Activated CD8-positive, alpha-beta memory T cell treated with anti-CD3 and anti-CD28 coated beads, Interleukin-2, amount 50 U/mL, for 4 hours (primary cell): ENCODE data around the gene C1orf232.

Source experiments
- DNase-seq: peaks from one replicate; pipeline ENCODE4 v3.0.0-alpha.2; 2020

C1orf232 gene

DNA sequence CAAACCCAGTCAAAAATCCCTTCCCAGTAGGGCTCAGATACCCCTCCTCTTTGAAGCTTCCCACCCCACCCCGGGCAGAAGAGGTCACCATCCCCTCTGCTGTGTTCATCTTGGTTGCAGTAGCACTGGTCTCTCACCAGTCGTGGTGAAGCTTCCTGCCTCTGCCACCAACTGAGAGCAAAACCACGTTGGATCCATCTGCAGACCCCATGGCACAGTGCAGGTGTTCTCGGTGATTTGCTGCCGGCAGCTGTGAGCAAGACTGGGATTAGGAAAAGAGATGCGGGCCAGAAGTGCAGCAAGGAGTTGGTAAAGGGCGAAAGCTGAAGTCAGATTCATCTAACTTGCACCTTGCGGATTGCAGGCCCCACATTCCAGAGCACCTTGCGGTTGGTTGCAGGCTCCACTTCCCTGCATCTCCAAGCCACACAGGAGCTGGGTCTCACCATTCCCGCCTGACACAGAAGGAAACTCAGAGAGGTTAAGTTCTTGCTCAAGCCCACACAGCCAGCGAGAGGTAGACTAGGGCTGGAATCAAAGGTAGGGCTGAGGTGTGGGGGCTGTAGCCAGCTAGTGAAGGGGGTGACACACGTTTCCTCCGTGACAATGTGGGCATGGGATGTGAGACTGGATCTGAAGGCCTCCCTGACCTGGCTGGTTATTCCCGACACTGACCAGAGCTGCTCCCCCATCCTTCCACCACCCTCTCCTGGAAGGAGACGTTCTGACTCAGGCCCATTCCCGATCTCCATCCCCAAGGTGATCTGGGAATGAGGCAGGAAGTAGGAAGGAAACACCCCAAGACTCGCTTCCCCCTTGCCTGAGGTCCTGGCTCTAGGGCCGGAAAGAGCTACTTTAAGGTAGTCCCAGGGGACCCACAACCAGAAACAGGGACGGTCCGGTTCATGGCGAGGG lies 13.1 kb downstream of the C1orf232 start:
- no peak for DNase-seq

DNA sequence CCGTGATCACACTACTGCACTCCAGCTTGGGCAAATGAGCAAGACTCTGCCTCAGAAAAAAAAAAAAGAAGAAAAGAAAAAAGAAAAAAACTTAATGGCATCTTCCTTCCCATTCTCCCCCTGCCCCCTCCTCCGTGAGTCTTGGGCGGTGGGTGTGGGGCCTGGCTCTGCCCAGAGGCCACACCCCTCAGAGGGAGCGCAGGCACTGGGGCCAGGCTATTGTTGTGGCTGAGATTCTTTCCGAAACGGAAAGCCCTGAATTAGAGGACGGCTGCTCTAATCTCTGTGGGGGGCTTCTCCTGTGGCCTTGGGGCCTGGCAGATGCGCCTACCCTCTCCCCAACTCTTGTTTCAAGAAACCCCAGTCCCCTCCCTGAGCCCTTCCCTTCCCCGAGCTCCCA lies 14.0 kb downstream of the C1orf232 start:
- DNase-seq, result no peak

DNA sequence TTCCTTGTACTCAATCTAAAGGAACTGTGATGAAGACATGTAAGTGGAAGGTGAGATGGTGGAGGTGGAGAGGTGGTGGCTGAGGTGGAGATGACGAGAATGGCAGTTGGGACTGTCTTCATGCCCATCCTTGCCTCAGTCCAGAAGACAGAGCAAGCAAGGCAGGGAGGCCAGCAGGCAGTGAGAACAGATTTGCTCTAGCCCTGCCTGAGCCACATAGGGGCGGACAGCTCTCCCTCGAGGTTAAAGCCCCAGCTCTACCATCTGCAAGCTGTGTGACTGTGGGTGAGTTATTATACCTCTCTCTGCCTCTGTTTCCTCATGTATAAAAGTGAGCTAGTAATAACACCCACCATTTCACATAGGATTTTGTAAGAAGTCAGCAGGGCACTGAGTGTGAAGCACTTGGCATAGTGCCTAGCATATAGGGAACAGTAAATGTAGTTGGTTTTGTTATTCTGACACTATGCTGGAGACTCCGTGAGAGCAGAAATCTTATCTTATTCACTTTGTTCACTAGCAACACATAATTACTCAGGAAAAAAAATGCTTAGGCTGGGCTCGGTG lies 14.7 kb downstream of the C1orf232 start:
- no peak for DNase-seq

DNA sequence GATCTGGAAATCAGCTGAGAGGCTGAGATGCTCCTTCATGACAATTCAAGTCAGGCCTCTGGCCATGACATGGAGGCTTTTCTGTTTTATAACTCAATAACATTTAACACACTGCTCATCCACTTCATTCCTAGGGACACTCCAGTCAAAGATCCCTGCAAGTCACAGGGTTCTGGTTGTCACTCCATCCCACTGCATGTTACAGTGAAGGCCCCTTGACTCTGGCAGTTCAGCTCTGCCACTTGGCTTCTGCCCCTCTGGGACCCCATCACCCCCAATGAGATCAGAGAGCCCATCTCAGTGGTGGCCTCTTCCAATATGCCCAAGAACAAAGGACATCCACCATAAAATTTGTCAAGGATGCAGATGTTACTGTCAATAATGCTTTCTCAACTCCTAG lies 19.9 kb downstream of the C1orf232 start:
- no peak for DNase-seq

DNA sequence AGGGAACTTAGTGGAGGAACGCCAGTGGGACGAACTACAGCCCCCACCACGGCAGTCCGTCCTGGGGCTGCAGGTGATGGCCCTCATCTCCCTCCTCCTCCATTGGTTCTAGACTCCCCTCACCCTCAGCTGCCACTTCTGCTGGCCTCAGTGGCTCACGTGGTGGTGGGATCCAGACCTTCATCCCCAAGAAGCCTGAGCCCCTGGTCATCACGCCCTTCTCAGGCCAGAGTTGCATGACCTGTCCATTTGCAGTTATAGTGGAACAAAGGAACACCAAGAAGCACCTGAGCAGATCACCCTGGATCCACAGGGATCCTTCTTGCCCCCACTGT lies 22.8 kb downstream of the C1orf232 start:
- no peak for DNase-seq

DNA sequence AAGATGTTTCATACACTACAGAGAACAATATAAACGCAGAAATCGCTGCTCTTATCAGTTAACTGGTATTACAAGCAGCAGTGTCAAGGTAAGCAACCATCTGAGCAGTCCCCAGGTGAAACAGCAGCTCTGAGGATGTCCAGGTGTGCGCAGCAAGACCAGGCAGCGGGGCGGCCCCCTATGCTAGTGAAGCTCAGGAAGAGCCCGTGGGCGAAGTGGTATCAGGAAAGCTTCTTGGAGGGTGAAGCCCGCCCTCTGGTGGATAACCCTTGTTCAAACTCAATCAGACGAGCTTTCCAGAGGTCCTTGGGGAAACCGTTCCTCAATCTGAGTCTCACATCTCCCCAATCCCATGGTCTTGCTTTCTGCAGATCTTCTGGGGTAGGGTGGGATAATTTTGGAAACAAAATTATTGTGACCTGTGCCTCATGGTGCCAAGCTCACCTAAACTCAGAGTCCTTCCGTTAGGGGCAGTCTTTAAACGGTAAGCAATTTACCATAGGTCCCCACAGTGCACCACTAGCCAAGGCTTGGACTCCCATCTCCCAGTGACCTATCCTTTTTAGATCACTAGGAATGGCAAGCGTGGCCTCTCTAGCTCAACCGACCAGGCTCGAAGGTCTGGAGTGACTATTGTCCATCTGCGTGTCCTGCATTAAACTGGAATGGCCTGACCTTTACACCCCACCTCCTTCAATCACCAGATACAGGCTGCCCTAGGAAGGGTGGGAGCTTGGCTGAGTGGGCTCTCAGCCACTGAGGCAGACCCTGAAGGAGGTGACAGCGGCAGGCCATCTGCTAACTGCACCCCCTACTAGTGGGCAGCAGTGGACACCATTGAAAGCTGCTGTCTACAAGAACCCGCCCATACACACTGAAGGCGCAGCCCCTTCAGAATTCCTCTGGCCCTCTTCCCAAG lies 23.5 kb downstream of the C1orf232 start:
- DNase-seq, result peak; percentile 83

DNA sequence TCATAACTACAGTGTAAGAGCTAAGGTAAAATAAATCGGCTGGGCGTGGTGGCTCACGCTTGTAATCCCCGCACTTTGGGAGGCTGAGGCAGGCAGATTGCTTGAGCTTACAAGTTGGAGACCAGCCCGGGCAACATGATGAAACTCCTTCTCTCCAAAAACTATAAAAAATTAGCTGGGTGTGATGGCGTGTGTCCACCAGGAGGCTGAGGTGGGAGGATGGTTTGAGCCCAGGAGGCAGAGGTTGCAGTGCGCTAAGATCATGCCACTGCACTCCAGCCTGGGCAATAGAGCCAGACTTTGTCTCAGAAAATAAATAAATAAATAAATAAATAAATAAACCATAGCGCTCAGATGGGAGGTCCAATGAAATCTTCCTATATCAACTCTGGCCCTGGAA lies 26.6 kb downstream of the C1orf232 start:
- DNase-seq, result no peak

DNA sequence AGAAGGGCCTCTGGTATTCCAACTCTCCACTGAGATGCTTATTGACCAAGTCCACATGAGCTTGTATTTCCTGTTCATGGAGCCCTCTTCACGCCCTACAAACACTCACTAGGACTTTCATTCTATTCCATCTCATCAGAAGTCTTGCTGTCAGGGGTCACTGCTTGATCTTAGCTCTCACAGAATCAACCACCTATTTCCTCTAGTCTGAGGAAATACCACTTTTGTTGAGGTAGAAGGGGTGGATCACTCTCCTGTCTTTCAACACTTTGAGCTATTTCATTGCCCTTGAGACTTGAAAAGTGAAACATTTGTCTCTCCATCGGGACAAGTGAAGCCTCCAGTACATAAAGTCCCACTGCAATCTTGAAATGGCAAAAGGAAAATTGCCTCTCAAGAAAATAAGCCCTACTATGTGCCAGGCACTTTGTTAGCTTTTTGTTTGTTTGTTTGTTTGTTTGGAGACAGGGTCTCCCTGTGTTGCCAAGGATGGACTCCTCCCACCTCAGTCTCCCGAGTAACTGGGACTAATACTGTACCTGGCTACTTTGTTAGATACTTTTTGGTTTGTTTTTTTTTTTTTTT lies 29.7 kb downstream of the C1orf232 start:
- no peak for DNase-seq

DNA sequence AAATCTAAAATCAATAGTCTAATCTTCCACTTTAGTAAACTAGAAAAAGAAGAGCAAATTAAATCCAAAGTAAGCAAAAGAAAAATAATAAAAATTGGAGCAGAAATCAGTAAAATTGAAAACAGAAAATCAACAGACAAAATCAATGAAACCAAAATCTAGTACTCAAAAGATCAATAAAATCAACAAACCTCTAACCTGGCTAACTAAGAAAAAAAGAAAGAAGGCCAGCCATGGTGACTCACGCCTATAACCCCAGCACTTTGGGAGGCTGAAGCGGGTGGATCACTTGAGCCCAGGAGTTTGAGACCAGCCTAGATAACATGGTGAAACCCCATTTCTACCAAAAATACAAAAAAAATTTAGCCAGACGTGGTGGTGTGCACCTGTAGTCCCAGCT lies 34.3 kb downstream of the C1orf232 start:
- DNase-seq, result no peak

DNA sequence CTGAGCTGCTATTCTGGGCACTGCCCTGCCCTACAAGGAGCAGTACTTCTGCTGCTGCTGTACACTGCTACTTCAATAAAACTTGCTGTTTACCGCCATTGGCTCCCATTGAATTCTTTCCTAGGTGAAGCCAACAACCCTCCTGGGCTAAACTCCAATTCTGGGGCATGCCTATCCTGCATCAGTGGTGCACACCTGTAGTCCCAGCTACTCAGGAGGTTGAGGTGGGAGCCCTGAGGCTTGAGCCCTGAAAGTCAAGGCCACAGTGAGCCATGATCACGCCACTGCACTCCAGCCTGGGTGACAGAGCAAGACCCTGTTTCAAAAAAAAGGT lies 36.0 kb downstream of the C1orf232 start:
- DNase-seq, result no peak

DNA sequence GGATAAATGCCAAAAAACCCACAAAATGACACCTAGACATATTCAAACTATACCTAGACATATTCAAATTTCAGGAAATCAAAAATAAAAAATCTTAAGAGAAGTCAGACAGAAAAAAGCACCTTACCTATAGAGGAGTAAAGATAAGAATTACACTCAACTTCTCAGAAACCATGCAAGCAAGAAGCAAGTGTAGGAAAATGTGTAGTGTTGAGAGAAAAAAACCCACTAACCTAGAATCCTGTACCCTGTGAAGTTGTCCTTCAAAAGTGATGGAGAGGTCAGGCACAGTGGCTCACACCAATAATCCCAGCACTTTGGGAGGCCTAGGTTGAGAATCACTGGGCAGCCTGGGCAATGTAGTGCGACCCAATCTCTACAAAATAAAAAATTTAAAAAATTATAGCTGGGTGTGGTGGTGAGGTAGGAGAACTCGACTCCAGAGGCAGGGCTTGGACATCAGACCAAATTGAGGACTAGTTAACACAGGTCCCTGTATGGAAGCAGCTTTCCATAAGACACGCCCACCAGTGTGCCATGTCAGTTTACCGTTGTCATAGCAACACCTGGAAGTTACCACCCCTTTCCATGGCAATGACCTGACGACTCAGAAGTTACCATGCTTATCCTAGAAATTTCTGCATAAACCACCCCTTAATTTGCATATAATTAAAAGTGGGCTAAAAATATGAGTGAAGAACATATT lies 36.5 kb downstream of the C1orf232 start:
- no peak for DNase-seq

DNA sequence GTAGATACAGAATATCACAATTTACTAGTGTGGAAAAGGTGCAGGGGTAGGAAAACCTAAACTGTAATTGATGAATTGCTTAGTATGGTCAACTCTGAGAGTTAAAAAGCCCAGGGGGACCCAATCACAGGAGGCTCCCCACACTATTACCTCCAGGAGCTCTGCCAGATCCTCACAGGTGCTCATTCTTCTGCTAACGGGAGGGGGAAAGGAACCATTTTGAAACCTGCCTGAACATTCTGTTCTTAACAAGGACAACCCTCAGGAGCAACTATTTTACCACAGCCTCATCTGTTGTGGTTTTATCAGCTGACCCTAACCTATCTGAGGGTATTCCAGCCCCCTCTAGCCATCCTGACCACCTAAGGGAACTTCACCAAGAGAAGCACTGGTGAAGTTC lies 38.1 kb downstream of the C1orf232 start:
- no peak for DNase-seq

DNA sequence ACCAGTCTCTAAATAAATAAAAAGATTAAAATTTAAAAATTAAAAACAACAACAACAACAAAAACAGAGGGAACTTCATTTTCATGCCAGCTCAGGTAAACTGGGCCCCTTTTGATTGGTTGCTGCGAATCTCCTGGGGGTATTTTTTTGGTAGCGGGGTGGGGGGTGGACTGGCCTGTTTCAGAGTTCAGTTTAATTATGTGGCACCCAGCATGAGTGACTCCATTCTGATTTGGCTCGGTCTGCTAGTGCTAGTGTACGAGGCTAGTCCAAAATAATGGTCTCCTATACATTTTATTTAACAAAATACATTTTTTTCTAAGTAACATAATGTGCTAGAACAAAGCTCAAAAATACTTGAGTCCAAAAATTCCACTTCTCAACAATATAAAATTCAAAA lies 39.0 kb downstream of the C1orf232 start:
- no peak for DNase-seq

DNA sequence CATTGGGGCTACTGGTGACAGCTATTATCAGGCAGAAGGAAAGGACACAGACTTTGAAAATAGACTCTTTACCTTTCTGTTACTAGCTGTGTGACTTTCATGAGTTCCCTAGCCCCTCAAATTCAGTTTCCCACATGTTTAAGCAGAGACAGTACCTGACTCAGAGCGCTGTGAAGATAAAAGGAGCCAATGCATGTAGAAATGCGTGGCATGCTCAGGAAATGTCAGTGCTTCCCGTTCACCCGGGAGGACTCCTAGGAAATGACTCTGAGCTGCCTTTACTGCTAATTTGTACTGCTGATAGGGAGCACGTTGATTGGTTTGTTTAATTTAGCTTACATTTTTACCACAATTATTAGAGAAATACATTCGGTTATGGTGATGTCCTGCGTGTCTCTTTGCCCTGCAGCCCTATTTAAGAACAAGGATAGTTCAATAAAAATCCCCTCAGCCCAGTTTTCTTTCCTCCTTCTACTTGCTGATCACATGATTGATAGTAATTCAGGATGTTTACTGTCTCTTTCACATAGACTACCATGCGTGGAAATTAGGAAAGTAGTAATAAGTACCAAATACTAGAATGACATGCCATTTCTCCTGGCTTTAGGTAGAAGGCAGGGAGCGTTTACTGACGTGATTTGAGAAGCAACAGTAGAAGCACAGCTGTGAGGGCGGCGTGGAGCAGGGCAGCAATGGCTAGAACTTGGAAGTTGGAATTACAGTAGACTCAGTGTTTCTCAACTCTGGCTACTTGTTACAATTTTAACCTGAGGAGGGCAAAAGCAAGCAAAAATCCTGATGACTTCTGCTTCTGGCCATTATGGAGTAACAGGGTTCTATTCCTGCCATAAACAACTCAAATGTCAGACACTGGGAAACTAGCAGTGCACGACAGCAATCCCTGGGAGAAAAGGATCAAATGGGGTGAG lies 41.3 kb downstream of the C1orf232 start:
- no peak for DNase-seq

DNA sequence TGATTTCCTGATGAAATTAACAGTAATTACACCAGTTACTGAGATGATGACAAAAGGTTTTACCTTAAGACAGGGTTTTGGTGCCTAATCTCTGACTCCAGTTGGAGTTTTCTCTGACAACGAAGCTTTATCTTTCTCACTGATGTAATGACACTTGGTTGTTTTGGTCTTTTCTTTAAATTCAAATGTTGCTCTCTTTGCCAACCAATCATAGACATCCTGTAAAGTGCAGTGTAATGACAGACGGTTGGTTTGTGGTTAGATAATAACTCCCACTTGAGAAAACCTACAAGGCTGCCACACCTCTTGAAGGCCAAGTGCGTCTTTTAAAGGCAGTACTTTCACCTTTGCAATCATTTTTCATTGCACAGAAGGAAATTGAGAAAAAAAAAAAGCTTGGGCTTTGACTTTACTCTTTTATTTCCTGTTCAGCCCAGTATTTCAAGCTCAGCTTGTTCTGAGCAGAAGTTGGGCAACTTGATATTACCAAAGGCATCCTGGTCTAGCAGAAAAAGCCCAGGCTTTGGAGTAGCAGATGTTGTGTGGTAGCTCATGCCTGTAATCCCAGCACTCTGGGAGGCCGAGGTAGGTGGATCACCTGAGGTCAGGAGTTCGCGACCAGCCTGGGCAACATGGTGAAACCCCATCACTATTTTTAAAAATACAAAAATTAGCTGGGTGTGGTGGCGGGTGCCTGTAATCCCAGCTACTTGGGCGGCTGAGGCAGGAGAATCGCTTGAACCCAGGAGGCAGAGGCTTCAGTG lies 42.3 kb downstream of the C1orf232 start:
- peak; percentile 28 for DNase-seq

DNA sequence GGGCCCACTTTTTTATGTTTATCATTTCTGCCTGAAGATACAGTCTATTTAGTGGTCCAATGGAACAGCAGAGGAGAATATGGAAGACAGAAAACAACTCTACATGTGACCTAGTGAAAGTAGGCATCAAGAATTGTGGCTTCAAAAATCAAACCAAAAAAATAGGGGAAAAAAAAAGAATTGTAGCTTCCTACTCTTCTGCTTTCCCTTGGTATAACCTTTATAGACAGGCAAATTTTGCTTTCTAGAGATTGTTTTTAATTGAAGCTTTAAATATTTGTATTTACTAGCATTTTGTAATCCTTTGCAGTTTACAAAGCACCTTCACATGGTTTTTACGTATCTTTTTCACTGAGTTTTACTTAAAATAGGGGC lies 42.8 kb downstream of the C1orf232 start:
- DNase-seq, result no peak

DNA sequence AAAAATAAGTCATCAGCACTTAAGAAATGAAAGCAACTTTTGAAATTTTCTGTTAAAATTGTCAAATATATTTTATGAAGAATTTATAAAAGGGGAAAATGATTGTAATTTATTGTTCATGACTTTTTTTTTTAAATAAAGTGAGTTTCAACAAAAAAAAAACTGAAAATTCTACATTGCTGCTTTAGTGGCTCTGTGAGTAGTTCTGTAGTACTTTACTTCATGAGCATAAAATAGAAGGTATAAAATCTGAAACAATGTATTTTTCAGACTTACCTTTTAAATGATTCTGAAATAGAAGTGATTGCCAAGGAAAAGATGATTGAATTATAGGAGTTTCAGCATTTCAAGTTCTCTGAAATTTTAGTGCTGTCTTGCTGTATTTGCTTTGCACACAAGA lies 43.4 kb downstream of the C1orf232 start:
- no peak for DNase-seq

DNA sequence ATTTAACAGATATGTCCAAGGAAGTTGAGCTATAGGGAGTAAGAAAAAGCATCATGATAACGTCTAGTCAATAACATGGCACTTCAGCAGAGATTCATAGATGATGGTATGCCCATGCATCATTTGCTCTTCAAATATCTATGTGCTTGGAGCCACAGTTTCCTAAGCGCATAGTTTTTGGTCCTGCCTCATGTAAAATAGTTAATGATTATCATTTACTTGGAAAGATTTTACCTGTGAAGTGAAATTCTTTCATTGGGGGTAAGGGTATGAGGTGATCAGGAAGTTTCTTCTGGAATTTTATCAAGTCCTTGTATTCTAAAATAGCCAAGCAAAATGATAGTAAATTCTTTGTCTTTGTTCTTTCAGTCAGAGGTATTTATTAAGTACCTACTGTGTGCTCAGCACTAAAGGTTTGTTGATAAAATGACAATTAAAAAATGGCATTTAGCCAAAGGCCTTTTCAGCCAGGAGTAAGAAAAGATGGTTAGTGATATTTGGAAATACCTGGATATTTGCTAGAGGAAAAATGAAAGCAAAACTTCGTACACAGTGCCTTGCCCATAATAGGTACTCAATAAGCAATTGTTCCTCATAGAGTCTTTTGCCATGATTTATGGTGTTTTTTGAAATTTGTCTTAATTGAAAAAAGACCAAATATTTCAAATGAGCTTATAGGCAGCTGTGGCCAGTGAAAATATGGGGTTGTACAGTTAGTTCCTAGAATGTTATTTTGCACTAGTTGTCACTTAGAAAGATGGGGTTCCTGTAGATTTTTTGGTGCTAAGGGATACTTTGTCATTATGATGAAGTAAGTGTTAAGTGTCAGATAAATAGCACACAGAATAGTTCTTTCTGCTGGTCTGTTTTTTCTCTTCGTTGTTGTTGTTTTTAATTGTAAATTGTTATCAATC lies 44.1 kb downstream of the C1orf232 start:
- DNase-seq, result no peak
